ENCODE data around the gene GPC6. TPM values are rescaled to one million over a fixed set of nuclear protein-coding genes. Genes with fewer than 3 reads are reported as not detected.

Gene GPC6
- total and polyA plus RNA-seq, 2 donors (not counting 3 experiments of a cell fraction or from before 2014, with no cell fraction given) = 0.01 TPM; not detected in 1

GRCh38 chr13:93535251-93535650 lies 308.6 kb downstream of the GPC6 start:
- Histone ChIP-seq H3K27ac (ENCODE audit: insufficient read depth, low read depth, low read length) (no peak overlapping the region), H3K4me3 (replicated peaks in 1 of 3; ENCODE audit: insufficient read depth in 1 of 3, low read depth in 1 of 3, low read length in 3 of 3) (no peak overlapping the region)
- no peak for FAIRE-seq

More at GRCh38 chr13:93535251-93535650, 308.6 kb downstream of the GPC6 start:
- Histone ChIP-seq H4K20me1 (replicated peaks; ENCODE audit: control insufficient read depth, extremely low read depth, insufficient read depth, low read length) (no peaks in the 10 kb centered on the region), H3K4me1 (ENCODE audit: control insufficient read depth, extremely low read depth, insufficient read depth, low read length) (no peaks in the 10 kb centered on the region), H3K9me3 (replicated peaks; ENCODE audit: control insufficient read depth, insufficient read depth, low read length) (peaks cover 2% of the 10 kb centered on the region), H3K36me3 (ENCODE audit: control insufficient read depth in 2 of 2, extremely low read depth in 1 of 2, insufficient read depth in 2 of 2, low read length in 2 of 2) (no peaks in the 10 kb centered on the region), H2AFZ (ENCODE audit: low read depth, low read length) (no peak overlapping the region), H3K9me1 (replicated peaks; ENCODE audit: control insufficient read depth, extremely low read depth, insufficient read depth, low read length) (no peaks in the 10 kb centered on the region), H3K79me2 (ENCODE audit: control insufficient read depth, insufficient read depth, low read length) (no peaks in the 10 kb centered on the region), H3K27me3 (ENCODE audit: control insufficient read depth in 2 of 2, insufficient read depth in 2 of 2, low read length in 2 of 2) (no peaks in the 10 kb centered on the region), H3K9ac (replicated peaks; ENCODE audit: extremely low read depth, insufficient read depth, low read length) (no peak overlapping the region), H3K4me2 (ENCODE audit: insufficient read depth, low read length) (no peak overlapping the region)
- ChIA-PET CTCF (no interaction called here), POLR2A (no interaction called here)
- DNase-seq (ENCODE audit: low read depth, low spot score) = no peak
- dilution Hi-C loops (cut with MboI; ENCODE audit: extremely low pct_ligation_motif_present, low sequenced_read_pairs) = no loop called here
- intact Hi-C loops (cut with micrococcal nuclease) = no loop called here
- no peak for TF ChIP-seq POLR2A (IDR thresholded peaks at IDR 0.05; ENCODE audit: low read depth, low read length)
- TF ChIP-seq EZH2 (IDR thresholded peaks at IDR 0.05; ENCODE audit: borderline replicate concordance, low read depth, low read length, severe bottlenecking) = no peak
- no peak for TF ChIP-seq MAX (IDR thresholded peaks at IDR 0.05; ENCODE audit: insufficient read depth, insufficient read length)
- no peak for TF ChIP-seq MYC (IDR thresholded peaks at IDR 0.05; ENCODE audit: low read depth, low read length)
- TF ChIP-seq JUN (IDR thresholded peaks at IDR 0.05; ENCODE audit: borderline replicate concordance, insufficient read depth, insufficient read length, low read depth) = no peak
- no peak for TF ChIP-seq GATA2 (IDR thresholded peaks at IDR 0.05; ENCODE audit: insufficient read depth, insufficient read length, low read depth, low read length)
- no peak for TF ChIP-seq POLR2AphosphoS5 (IDR thresholded peaks at IDR 0.05; ENCODE audit: insufficient read depth, low read depth, low read length)
- no peak for TF ChIP-seq FOS (IDR thresholded peaks at IDR 0.05; ENCODE audit: borderline replicate concordance, insufficient read depth, low read length)
- TF ChIP-seq CTCF (IDR thresholded peaks at IDR 0.05; ENCODE audit: extremely low read depth in 1 of 2, insufficient read depth in 1 of 2, low read depth in 1 of 2, low read length in 2 of 2) = no peak
- BruUV-seq (replicated peaks) = no TSS peak

Measured in endothelial cell of umbilical vein (primary cell).